ENCODE data around the gene FAM110D. TPM values are rescaled to one million over a fixed set of nuclear protein-coding genes. Genes with fewer than 3 reads are reported as not detected.
A peak's percentile ranks its signal among the peaks of the same experiment; 100 is the strongest.

Gene FAM110D
- total RNA-seq, 1 donor from 2014 or later, result not detected

- no peak overlapping the region for H3K27ac Mint-ChIP-seq
- intact Hi-C loops (cut with micrococcal nuclease), result no loop called here
- H3K4me3 Mint-ChIP-seq, result no peak overlapping the region
- peaks cover 12% of the 10 kb centered on the region for H3K27me3 Mint-ChIP-seq (ENCODE audit: insufficient read depth)
- peaks cover 33% of the 10 kb centered on the region for H3K4me1 Mint-ChIP-seq (ENCODE audit: low read depth)
- DNase-seq (ENCODE audit: low spot score), result no peak
- peaks cover 2% of the 10 kb centered on the region for H3K36me3 Mint-ChIP-seq (ENCODE audit: low read depth)
- no peaks in the 10 kb centered on the region for H3K9me3 Mint-ChIP-seq
Measured at GRCh38 chr1:26195805-26196204, 36.9 kb downstream of the FAM110D start.

GRCh38 chr1:26197301-26197700 is 38.4 kb downstream of the FAM110D start:
- Mint-ChIP-seq H3K4me3 (no peak overlapping the region), H3K9me3 (no peaks in the 10 kb centered on the region), H3K36me3 (ENCODE audit: low read depth) (no peaks in the 10 kb centered on the region), H3K27me3 (ENCODE audit: insufficient read depth) (peaks cover 10% of the 10 kb centered on the region), H3K27ac (no peak overlapping the region), H3K4me1 (ENCODE audit: low read depth) (peaks cover 37% of the 10 kb centered on the region)
- intact Hi-C loops (cut with micrococcal nuclease), result no loop called here
- no peak for DNase-seq (ENCODE audit: low spot score)

GRCh38 chr1:26197813-26198212 is 38.9 kb downstream of the FAM110D start:
- no peaks in the 10 kb centered on the region for H3K9me3 Mint-ChIP-seq
- H3K36me3 Mint-ChIP-seq (ENCODE audit: low read depth), result no peaks in the 10 kb centered on the region

GRCh38 chr1:26200413-26200812 is 41.5 kb downstream of the FAM110D start:
- H3K27me3 Mint-ChIP-seq (ENCODE audit: insufficient read depth), result peaks cover 5% of the 10 kb centered on the region
- DNase-seq (ENCODE audit: low spot score), result no peak
- no peaks in the 10 kb centered on the region for H3K9me3 Mint-ChIP-seq
- no peak overlapping the region for H3K4me3 Mint-ChIP-seq
- peak overlapping the region; percentile 47 for H3K27ac Mint-ChIP-seq
- H3K4me1 Mint-ChIP-seq (ENCODE audit: low read depth), result peaks cover 36% of the 10 kb centered on the region
- intact Hi-C loops (cut with micrococcal nuclease), result no loop called here
- no peaks in the 10 kb centered on the region for H3K36me3 Mint-ChIP-seq (ENCODE audit: low read depth)

More at GRCh38 chr1:26197813-26198212, 38.9 kb downstream of the FAM110D start:
- DNase-seq (ENCODE audit: low spot score), result no peak
- H3K27me3 Mint-ChIP-seq (ENCODE audit: insufficient read depth), result peaks cover 10% of the 10 kb centered on the region
- H3K4me3 Mint-ChIP-seq, result no peak overlapping the region
- no peak overlapping the region for H3K27ac Mint-ChIP-seq
- intact Hi-C loops (cut with micrococcal nuclease), result no loop called here
- peaks cover 40% of the 10 kb centered on the region for H3K4me1 Mint-ChIP-seq (ENCODE audit: low read depth)

GRCh38 chr1:26203642-26204318 is 44.9 kb downstream of the FAM110D start:
- Mint-ChIP-seq H3K4me3 (no peak overlapping the region), H3K36me3 (ENCODE audit: low read depth) (no peaks in the 10 kb centered on the region), H3K27me3 (ENCODE audit: insufficient read depth) (peaks cover 2% of the 10 kb centered on the region), H3K4me1 (ENCODE audit: low read depth) (peaks cover 36% of the 10 kb centered on the region), H3K9me3 (no peaks in the 10 kb centered on the region), H3K27ac (no peak overlapping the region)
- DNase-seq (ENCODE audit: low spot score), result no peak
- intact Hi-C loops (cut with micrococcal nuclease), result no loop called here

GRCh38 chr1:26210147-26210870 is 51.4 kb downstream of the FAM110D start:
- H3K27me3 Mint-ChIP-seq (ENCODE audit: insufficient read depth), result peaks cover 11% of the 10 kb centered on the region
- DNase-seq (ENCODE audit: low spot score), result no peak
- intact Hi-C loops (cut with micrococcal nuclease), result no loop called here
- no peaks in the 10 kb centered on the region for H3K9me3 Mint-ChIP-seq
- H3K4me1 Mint-ChIP-seq (ENCODE audit: low read depth), result no peaks in the 10 kb centered on the region
- H3K27ac Mint-ChIP-seq, result no peak overlapping the region
- no peak overlapping the region for H3K4me3 Mint-ChIP-seq
- no peaks in the 10 kb centered on the region for H3K36me3 Mint-ChIP-seq (ENCODE audit: low read depth)

GRCh38 chr1:26212726-26213125 is 53.8 kb downstream of the FAM110D start:
- Mint-ChIP-seq H3K9me3 (no peaks in the 10 kb centered on the region), H3K27me3 (ENCODE audit: insufficient read depth) (peaks cover 11% of the 10 kb centered on the region), H3K4me1 (ENCODE audit: low read depth) (no peaks in the 10 kb centered on the region), H3K4me3 (no peak overlapping the region), H3K27ac (no peak overlapping the region), H3K36me3 (ENCODE audit: low read depth) (no peaks in the 10 kb centered on the region)
- no peak for DNase-seq (ENCODE audit: low spot score)
- intact Hi-C loops (cut with micrococcal nuclease), result no loop called here

- H3K36me3 Mint-ChIP-seq (ENCODE audit: low read depth), result no peaks in the 10 kb centered on the region
- H3K27me3 Mint-ChIP-seq (ENCODE audit: insufficient read depth), result peaks cover 11% of the 10 kb centered on the region
- no peak overlapping the region for H3K4me3 Mint-ChIP-seq
- H3K9me3 Mint-ChIP-seq, result no peaks in the 10 kb centered on the region
- intact Hi-C loops (cut with micrococcal nuclease), result no loop called here
- H3K27ac Mint-ChIP-seq, result no peak overlapping the region
- H3K4me1 Mint-ChIP-seq (ENCODE audit: low read depth), result no peaks in the 10 kb centered on the region
- DNase-seq (ENCODE audit: low spot score), result no peak
Measured at GRCh38 chr1:26213335-26213905, 54.5 kb downstream of the FAM110D start.

Other genes starting within 250 kb of the FAM110D start
- gene PAFAH2, start 161.0 kb upstream of the FAM110D start, total RNA-seq, result 8.0 and 9.0 TPM in 2 replicates
- gene EXTL1, start 137.3 kb upstream of the FAM110D start, total RNA-seq, result 0.05 TPM in 1 of 2 replicates, not detected in the other
- not detected in 2 replicates for gene SLC30A2, start 113.0 kb upstream of the FAM110D start, total RNA-seq
- gene TRIM63, start 91.4 kb upstream of the FAM110D start, total RNA-seq, result not detected in 2 replicates
- gene PDIK1L, start 47.3 kb upstream of the FAM110D start, total RNA-seq, result 15.5 and 18.9 TPM in 2 replicates
- gene C1orf232, start 9.9 kb downstream of the FAM110D start, total RNA-seq, result not detected in 2 replicates
- gene ZNF593, start 10.8 kb downstream of the FAM110D start, total RNA-seq, result 81.3 and 83.0 TPM in 2 replicates
- gene ZNF593OS, start 12.8 kb downstream of the FAM110D start, total RNA-seq, result not detected in 2 replicates
- 4.2 and 4.7 TPM in 2 replicates for gene CNKSR1, start 18.4 kb downstream of the FAM110D start, total RNA-seq
- not detected in 2 replicates for gene CATSPER4, start 31.5 kb downstream of the FAM110D start, total RNA-seq
- gene CEP85, start 75.1 kb downstream of the FAM110D start, total RNA-seq, result 37.0 and 37.1 TPM in 2 replicates
- gene SH3BGRL3, start 121.0 kb downstream of the FAM110D start, total RNA-seq, result 551 and 575 TPM in 2 replicates
- 14.8 and 22.1 TPM in 2 replicates for gene UBXN11, start 147.6 kb downstream of the FAM110D start, total RNA-seq
- gene CD52, start 158.9 kb downstream of the FAM110D start, total RNA-seq, result 394 and 411 TPM in 2 replicates
- 0.83 and 1.9 TPM in 2 replicates for gene CRYBG2, start 195.1 kb downstream of the FAM110D start, total RNA-seq
- not detected in 2 replicates for gene ZNF683, start 213.7 kb downstream of the FAM110D start, total RNA-seq

All from activated T-helper 1 cell treated with anti-CD3 and anti-CD28 coated beads, Interleukin-12 subunit alpha, Interleukin-12 subunit beta, Interleukin-2, Interleukin-4 antibody, amounts not matched to agents 30 ng/mL and 10 ng/mL and 1 ng/mL, durations not matched to agents 14 hours and 24 hours and 36 hours (primary cell).